K562 (cell line): Measurements from ENCODE around the gene C4orf36. TPM values are rescaled to one million over a fixed set of nuclear protein-coding genes. Genes with fewer than 3 reads are reported as not detected.

Source experiments
- ATAC-seq: fragments of 200-7000 bp; cut with Tn5 transposase; 3 replicates; pipeline ENCODE4 v1.9.1; 2020; ENCODE audit warnings: moderate library complexity
- BruUV-seq: library from RNA; stranded (reverse); fragments of 400-500 nt; replicated peaks from 2 replicates; lab custom pipeline; 2021; lab: Mats Ljungman, UMichigan
- CTCF ChIA-PET: fragments of 300-600 bp; formaldehyde crosslinking; extraction: SDS; loops from one replicate; lab custom pipeline; 2021; ENCODE audit warnings: low intra/inter-chr PET ratio; lab: Yijun Ruan, JAX
- POLR2A ChIA-PET: fragments of 300-600, 350-650 bp; sonication (Branson Sonifier 250); formaldehyde crosslinking; extraction: SDS; loops from one replicate; lab custom pipeline; 2021; ENCODE audit warnings: antibody characterized with exemption, inconsistent platforms; lab: Yijun Ruan, JAX
- DNase-seq, 4 experiments: peaks; one replicate each; pipeline versions ENCODE4 v3.0.0 to v3.0.0-alpha.2; 2011 to 2018; ENCODE audit warnings: low spot score in 3 of 4, mixed read lengths in 3 of 4; ENCODE audit errors: extremely low read depth in 1 of 4
- FAIRE-seq: peaks from 2 replicates; lab custom pipeline; 2011; peaks lifted over from hg19 to GRCh38; lab: Jason Lieb, UNC
- H2AFZ ChIP-seq: 2 replicates; pipeline ENCODE4 v1.6.0; 2011; ENCODE audit warnings: low read depth, low read length, control low read depth, inconsistent platforms
- H3K27ac ChIP-seq: fragments of 200-600 bp; 3 replicates; pipeline ENCODE4 v1.8.0; 2011; ENCODE audit warnings: low read depth, mild to moderate bottlenecking, control low read depth, inconsistent platforms, low read length, moderate library complexity, mixed read lengths; ENCODE audit errors: extremely low read depth
- H3K27me3 ChIP-seq, 2 experiments: fragments of 300-600 bp in 1 of 2; 2 replicates in 1 of 2; 3 replicates in 1 of 2; pipeline versions ENCODE4 v1.6.0 to v1.8.0; 2011; ENCODE audit warnings: inconsistent platforms in 2 of 2, low read length in 2 of 2, mild to moderate bottlenecking in 1 of 2, mixed read lengths in 1 of 2, moderate library complexity in 1 of 2; ENCODE audit not compliant: control insufficient read depth in 2 of 2, insufficient read depth in 2 of 2
- H3K36me3 ChIP-seq: fragments of 300-600 bp; 3 replicates; pipeline ENCODE4 v1.8.0; 2011; ENCODE audit warnings: mild to moderate bottlenecking, low read length, inconsistent platforms; ENCODE audit not compliant: control insufficient read depth, insufficient read depth
- H3K4me1 ChIP-seq, 2 experiments: fragments of 200-600 bp in 1 of 2; replicated peaks in 1 of 2; 2 replicates in 1 of 2; 3 replicates in 1 of 2; pipeline versions ENCODE4 v1.5.1 to v1.8.0; 2011; ENCODE audit warnings: inconsistent platforms in 2 of 2, low read length in 2 of 2, mild to moderate bottlenecking in 1 of 2, mixed read lengths in 1 of 2, moderate library complexity in 1 of 2; ENCODE audit not compliant: control insufficient read depth in 2 of 2, insufficient read depth in 2 of 2
- H3K4me2 ChIP-seq: 2 replicates; pipeline ENCODE4 v1.6.1; 2011; ENCODE audit warnings: low read length, control low read depth, inconsistent platforms, mixed read lengths; ENCODE audit not compliant: insufficient read depth
- H3K4me3 ChIP-seq: fragments of 200-600 bp; sonication (generic), shearing (Covaris generic); 2 replicates; pipeline ENCODE4 v1.5.1; 2016; ENCODE audit warnings: control low read depth, inconsistent platforms
- H3K79me2 ChIP-seq: fragments of 200-600 bp; 3 replicates; pipeline ENCODE4 v1.8.0; 2011; ENCODE audit warnings: low read length, inconsistent platforms; ENCODE audit not compliant: control insufficient read depth, insufficient read depth
- H3K9ac ChIP-seq, 2 experiments: 2 replicates each; pipeline versions ENCODE4 v1.6.0 to v1.6.1; 2011; ENCODE audit warnings: low read depth in 2 of 2, low read length in 2 of 2, control low read depth in 1 of 2, inconsistent platforms in 1 of 2, mild to moderate bottlenecking in 1 of 2, mixed read lengths in 1 of 2; ENCODE audit not compliant: insufficient read depth in 1 of 2
- H3K9me1 ChIP-seq: one replicate; pipeline ENCODE4 v1.6.0; 2011; ENCODE audit warnings: inconsistent platforms, mild to moderate bottlenecking, low read length, moderate library complexity; ENCODE audit not compliant: control insufficient read depth, insufficient read depth
- H3K9me3 ChIP-seq: replicated peaks from 2 replicates; pipeline ENCODE4 v1.5.1; 2011; ENCODE audit warnings: low read depth, low read length, inconsistent platforms; ENCODE audit not compliant: control insufficient read depth, insufficient read depth
- H4K20me1 ChIP-seq: replicated peaks from 2 replicates; pipeline ENCODE4 v1.6.1; 2011; ENCODE audit warnings: low read length, inconsistent platforms, mixed read lengths; ENCODE audit not compliant: control insufficient read depth, insufficient read depth
- ARNT ChIP-seq, 2 experiments: fragments of 450-650 bp; IDR thresholded peaks; 2 replicates each; pipeline ENCODE4 v1.6.1; 2016; ENCODE audit warnings: mild to moderate bottlenecking in 1 of 2
- CBFA2T3 ChIP-seq: fragments of 450-650 bp; IDR thresholded peaks from 2 replicates; pipeline ENCODE4 v1.6.1; 2017
- CEBPB ChIP-seq: fragments of 450-650 bp; IDR thresholded peaks from 2 replicates; pipeline ENCODE4 v1.6.1; 2016; ENCODE audit warnings: missing genetic modification characterization, missing compliant biosample characterization
- CHD4 ChIP-seq: fragments of 200-600 bp; sonication (generic); IDR thresholded peaks from 3 replicates; pipeline ENCODE4 v1.6.1; 2012; ENCODE audit warnings: low read depth, mild to moderate bottlenecking, mixed read lengths, low read length, inconsistent platforms; ENCODE audit not compliant: insufficient read depth, insufficient replicate concordance, poor library complexity, severe bottlenecking
- FOXK2 ChIP-seq, 2 experiments: fragments of 450-650 bp; IDR thresholded peaks in 1 of 2; conservative IDR thresholded peaks in 1 of 2; 2 replicates each; pipeline ENCODE4 v1.6.1; 2016; ENCODE audit warnings: low read depth in 2 of 2, mild to moderate bottlenecking in 1 of 2
- MECOM ChIP-seq: fragments of 250-450 bp; sonication (Bioruptor Pico); IDR thresholded peaks from 2 replicates; pipeline ENCODE4 v1.8.0; 2022; ENCODE audit warnings: inconsistent platforms
- MTA1 ChIP-seq: fragments of 450-650 bp; IDR thresholded peaks from 2 replicates; pipeline ENCODE4 v1.6.1; 2017; ENCODE audit warnings: borderline replicate concordance
- RBBP5 ChIP-seq: fragments of 200-600 bp; sonication (generic); IDR thresholded peaks from 2 replicates; pipeline ENCODE4 v1.6.1; 2012; ENCODE audit warnings: borderline replicate concordance, mild to moderate bottlenecking, low read length, control low read depth, inconsistent platforms; ENCODE audit not compliant: insufficient read depth, poor library complexity, severe bottlenecking
- TEAD4 ChIP-seq, 2 experiments: sonication (generic) in 1 of 2; formaldehyde crosslinking in 1 of 2; IDR thresholded peaks; 2 replicates each; pipeline versions ENCODE4 v1.6.1 to v1.8.0; 2012 to 2022; ENCODE audit warnings: borderline replicate concordance in 1 of 2, inconsistent platforms in 1 of 2, low read length in 1 of 2, mild to moderate bottlenecking in 1 of 2, missing genetic modification reagents in 1 of 2
- ZNF263 ChIP-seq: sonication (generic); formaldehyde crosslinking; IDR thresholded peaks from 2 replicates; pipeline ENCODE4 v1.8.0; 2022; ENCODE audit warnings: mild to moderate bottlenecking, missing genetic modification reagents, borderline replicate concordance
- ZNF57 ChIP-seq: fragments of 450-650 bp; formaldehyde crosslinking; IDR thresholded peaks from 2 replicates; pipeline ENCODE4 v1.4.0; 2020; ENCODE audit warnings: mild to moderate bottlenecking, moderate library complexity
- WGBS: fragments of 100-300 bp; shearing (Covaris generic); methylation state at CpG from one replicate; pipeline ENCODE4 v1.1.6; 2016; ENCODE audit warnings: low coverage, mixed read lengths; ENCODE audit not compliant: insufficient coverage; ENCODE audit errors: missing lambda C conversion rate; 5-methylcytosine and 5-hydroxymethylcytosine counted together
- in situ Hi-C: fragments of 300-500 bp; cut with MboI; formaldehyde crosslinking; loops from 4 replicates; pipeline ENCODE4 v1.15.0; 2018; ENCODE audit warnings: inconsistent platforms, mixed read lengths
- intact Hi-C: fragments of 100-400 bp; cut with micrococcal nuclease; formaldehyde crosslinking; loops from 2 replicates; pipeline ENCODE4 v1.14.2; 2022
- polyA plus RNA-seq, 8 experiments: library from polyadenylated mRNA; depleted of rRNA in 4 of 8; stranded (reverse) in 5 of 8; unstranded in 3 of 8; fragments of >200 nt; fragmentation: Nextera tagmentation in 2 of 8; fragmentation: Illumina TruSeq in 1 of 8; extraction: Ambion mirVana in 2 of 8; extraction: Trizol in 1 of 8; gene quantifications; 2 replicates each; pipeline versions ENCODE4 v1.2.1 to v1.2.3, GENCODE V29; 2011 to 2014; ENCODE audit warnings: inconsistent platforms in 1 of 8, missing spikeins in 1 of 8
- total RNA-seq, 7 experiments: library from RNA; depleted of rRNA in 6 of 7; stranded (reverse); fragments of >200 nt in 6 of 7; fragmentation: Illumina TruSeq in 2 of 7; extraction: Trizol in 2 of 7; gene quantifications; 2 replicates each; pipeline versions ENCODE4 v1.2.1 to v1.2.3, GENCODE V29; 2011 to 2021; ENCODE audit warnings: low replicate concordance in 1 of 7
- TF ChIP-seq, protein P1 (sequence below): fragments of 250-450 bp; sonication (Bioruptor Pico); IDR thresholded peaks from 2 replicates; pipeline ENCODE4 v1.5.0; 2022; ENCODE audit warnings: mild to moderate bottlenecking
- TF ChIP-seq, protein P2 (sequence below): sonication (generic); formaldehyde crosslinking; IDR thresholded peaks from 2 replicates; pipeline ENCODE4 v1.8.1; 2023; ENCODE audit warnings: mild to moderate bottlenecking, missing genetic modification reagents
- TF ChIP-seq, protein P3 (sequence below), 2 experiments: fragments of 450-650 bp in 1 of 2; sonication (generic) in 1 of 2; formaldehyde crosslinking; conservative IDR thresholded peaks; 2 replicates each; pipeline versions ENCODE4 v1.4.0 to v1.8.1; 2020 to 2022; ENCODE audit warnings: mild to moderate bottlenecking in 1 of 2, missing genetic modification reagents in 1 of 2

Gene C4orf36
- total and polyA plus RNA-seq, 9 of the 15 experiments (the other 6 are each of a cell fraction or from before 2014, with no cell fraction given), result 0.14 to 0.45 (median 0.20) TPM; not detected in 5

DNA sequence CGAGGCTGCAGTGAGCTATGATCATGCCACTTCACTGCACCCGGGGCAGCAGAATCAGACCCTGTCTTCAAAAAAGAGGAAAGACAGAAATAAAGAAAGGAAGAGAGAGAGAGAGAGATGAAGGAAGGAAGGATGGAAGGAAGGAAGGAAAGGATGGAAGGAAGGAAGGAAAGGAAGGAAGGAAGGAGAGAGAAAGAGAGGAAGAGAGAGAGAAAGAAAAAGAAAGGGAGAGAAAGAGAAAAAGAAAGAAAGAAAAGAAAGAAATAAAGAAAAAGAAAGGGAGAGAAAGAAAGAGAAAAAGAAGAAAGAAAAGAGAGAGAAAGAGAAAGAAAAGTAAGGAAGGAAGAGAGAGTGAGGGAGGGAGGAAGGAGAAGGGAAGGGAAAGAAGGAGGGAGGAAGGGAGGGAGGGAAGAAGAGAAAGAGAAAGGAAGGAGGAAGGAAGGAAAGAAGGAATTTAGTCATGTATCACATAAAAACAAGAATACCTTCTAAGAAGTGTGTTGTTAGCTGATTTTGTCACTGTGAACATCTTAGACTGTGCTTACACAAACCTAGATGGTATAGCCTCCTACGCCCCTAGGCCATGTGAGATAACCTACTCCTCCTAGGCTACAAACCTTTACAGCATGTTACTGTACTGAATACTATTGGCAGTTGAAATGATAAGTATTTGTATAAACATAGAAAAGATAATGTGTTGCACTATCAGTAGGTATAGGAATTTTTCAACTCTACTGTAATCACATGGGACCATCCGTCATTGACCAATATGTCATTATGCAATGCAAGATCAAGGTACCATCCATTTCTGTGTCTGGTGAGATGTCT, 25.2 kb upstream of the C4orf36 start:
- no peak overlapping the region for H3K4me3 ChIP-seq
- ChIA-PET CTCF (interaction anchor here (0.6 kb wide), 1 partner anchor 19 kb away, joined by 4 read pairs; no protein-coding TSS in a partner anchor), POLR2A (interaction anchor here (1.1 to 1.2 kb wide), 2 partner anchors 11 to 89 kb away, joined by 4 read pairs; no protein-coding TSS in a partner anchor)
- ATAC-seq (peak; percentile 76), FAIRE-seq (no peak), DNase-seq (peak in 1 of 4 experiments; percentile 63)
- no peak overlapping the region; the same call in 1 of the 2 replicates for H2AFZ ChIP-seq
- no peaks in the 10 kb centered on the region; the same call in 2 of the 3 replicates for H3K36me3 ChIP-seq
- H3K27ac ChIP-seq, result no peak overlapping the region
- no peaks in the 10 kb centered on the region for H3K79me2 ChIP-seq
- peaks cover 10 to 21% of the 10 kb centered on the region in 2 experiments; a peak in 4 of 5 replicates for H3K4me1 ChIP-seq
- in situ Hi-C loops, result no loop called here
- intact Hi-C loops, result no loop called here
- no peak overlapping the region for H3K9ac ChIP-seq
- H3K9me1 ChIP-seq, result no peaks in the 10 kb centered on the region
- peak overlapping the region; percentile 33; the same call in 1 of the 2 replicates for H3K4me2 ChIP-seq
- no peaks in the 10 kb centered on the region; a peak in 1 of 5 replicates for H3K27me3 ChIP-seq
- 34% methylated on average over 4 of the region's 4 CpGs for WGBS
- no peaks in the 10 kb centered on the region for H3K9me3 ChIP-seq
- H4K20me1 ChIP-seq, result no peaks in the 10 kb centered on the region
- no TSS peak for BruUV-seq
- TF ChIP-seq, protein P1, sequence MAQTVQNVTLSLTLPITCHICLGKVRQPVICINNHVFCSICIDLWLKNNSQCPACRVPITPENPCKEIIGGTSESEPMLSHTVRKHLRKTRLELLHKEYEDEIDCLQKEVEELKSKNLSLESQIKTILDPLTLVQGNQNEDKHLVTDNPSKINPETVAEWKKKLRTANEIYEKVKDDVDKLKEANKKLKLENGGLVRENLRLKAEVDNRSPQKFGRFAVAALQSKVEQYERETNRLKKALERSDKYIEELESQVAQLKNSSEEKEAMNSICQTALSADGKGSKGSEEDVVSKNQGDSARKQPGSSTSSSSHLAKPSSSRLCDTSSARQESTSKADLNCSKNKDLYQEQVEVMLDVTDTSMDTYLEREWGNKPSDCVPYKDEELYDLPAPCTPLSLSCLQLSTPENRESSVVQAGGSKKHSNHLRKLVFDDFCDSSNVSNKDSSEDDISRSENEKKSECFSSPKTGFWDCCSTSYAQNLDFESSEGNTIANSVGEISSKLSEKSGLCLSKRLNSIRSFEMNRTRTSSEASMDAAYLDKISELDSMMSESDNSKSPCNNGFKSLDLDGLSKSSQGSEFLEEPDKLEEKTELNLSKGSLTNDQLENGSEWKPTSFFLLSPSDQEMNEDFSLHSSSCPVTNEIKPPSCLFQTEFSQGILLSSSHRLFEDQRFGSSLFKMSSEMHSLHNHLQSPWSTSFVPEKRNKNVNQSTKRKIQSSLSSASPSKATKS (CRISPR knock-in tag), result no peak
- TF ChIP-seq, protein P2, sequence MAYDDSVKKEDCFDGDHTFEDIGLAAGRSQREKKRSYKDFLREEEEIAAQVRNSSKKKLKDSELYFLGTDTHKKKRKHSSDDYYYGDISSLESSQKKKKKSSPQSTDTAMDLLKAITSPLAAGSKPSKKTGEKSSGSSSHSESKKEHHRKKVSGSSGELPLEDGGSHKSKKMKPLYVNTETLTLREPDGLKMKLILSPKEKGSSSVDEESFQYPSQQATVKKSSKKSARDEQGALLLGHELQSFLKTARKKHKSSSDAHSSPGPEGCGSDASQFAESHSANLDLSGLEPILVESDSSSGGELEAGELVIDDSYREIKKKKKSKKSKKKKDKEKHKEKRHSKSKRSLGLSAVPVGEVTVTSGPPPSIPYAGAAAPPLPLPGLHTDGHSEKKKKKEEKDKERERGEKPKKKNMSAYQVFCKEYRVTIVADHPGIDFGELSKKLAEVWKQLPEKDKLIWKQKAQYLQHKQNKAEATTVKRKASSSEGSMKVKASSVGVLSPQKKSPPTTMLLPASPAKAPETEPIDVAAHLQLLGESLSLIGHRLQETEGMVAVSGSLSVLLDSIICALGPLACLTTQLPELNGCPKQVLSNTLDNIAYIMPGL (CRISPR knock-in tag), result no peak
- TF ChIP-seq MECOM (peak; percentile 37; the same call in 1 of the 2 replicates), ZNF57 (CRISPR knock-in tag) (no peak), CHD4 (no peak), CEBPB (tag) (peak; percentile 76), ARNT (IDR thresholded peaks at IDR 0.05) (peak in 1 of 2 experiments; percentile 49; a peak in 1 of 4 replicates), CBFA2T3 (peak; percentile 71), MTA1 (peak; percentile 76), TEAD4 (IDR thresholded peaks at IDR 0.05; ENCODE audit: low read length) (0 out of 2 replicates have a peak, but pooled peaks have one; percentile 24), TEAD4 (CRISPR knock-in tag; IDR thresholded peaks at IDR 0.05; ENCODE audit: borderline replicate concordance) (no peak), RBBP5 (no peak), FOXK2 (conservative IDR thresholded peaks at IDR 0.05 in 1 of 2, IDR thresholded peaks at IDR 0.05 in 1 of 2; ENCODE audit: low read depth in 2 of 2) (0 out of 4 replicates have a peak, but pooled peaks of 1 of the 2 experiments have one; percentile 39), ZNF263 (CRISPR knock-in tag) (peak; percentile 20; the same call in 1 of the 2 replicates)
- TF ChIP-seq, protein P3, sequence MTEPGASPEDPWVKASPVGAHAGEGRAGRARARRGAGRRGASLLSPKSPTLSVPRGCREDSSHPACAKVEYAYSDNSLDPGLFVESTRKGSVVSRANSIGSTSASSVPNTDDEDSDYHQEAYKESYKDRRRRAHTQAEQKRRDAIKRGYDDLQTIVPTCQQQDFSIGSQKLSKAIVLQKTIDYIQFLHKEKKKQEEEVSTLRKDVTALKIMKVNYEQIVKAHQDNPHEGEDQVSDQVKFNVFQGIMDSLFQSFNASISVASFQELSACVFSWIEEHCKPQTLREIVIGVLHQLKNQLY (CRISPR knock-in tag; conservative IDR thresholded peaks at IDR 0.05), result no peak
